CD14-positive monocyte (primary cell): Measurements from ENCODE around the gene TULP3. TPM values are rescaled to one million over a fixed set of nuclear protein-coding genes. Genes with fewer than 3 reads are reported as not detected.

ENCODE experiments used
- DNase-seq, 3 donors: peaks; one replicate each; pipeline ENCODE4 v3.0.0-alpha.2; 2011 to 2022
- H2AFZ ChIP-seq: 2 replicates; pipeline ENCODE4 v1.6.0; 2012; ENCODE audit warnings: mild to moderate bottlenecking, low read depth, low read length, inconsistent platforms; ENCODE audit not compliant: insufficient read depth, poor library complexity, severe bottlenecking
- H3K27ac ChIP-seq, 2 donors: 1 replicate in 1 of 2; 2 replicates in 1 of 2; pipeline ENCODE4 v1.5.1; 2012 to 2013; ENCODE audit warnings: low read length in 2 of 2, control low read depth in 1 of 2, inconsistent platforms in 1 of 2, low read depth in 1 of 2, mild to moderate bottlenecking in 1 of 2
- H3K27me3 ChIP-seq, 2 donors: one replicate each; pipeline versions ENCODE4 v1.6.0 to v1.6.1; 2011 to 2013; ENCODE audit warnings: low read length in 2 of 2; ENCODE audit not compliant: control insufficient read depth in 2 of 2, insufficient read depth in 2 of 2
- H3K36me3 ChIP-seq, 2 donors: replicated peaks in 1 of 2; 1 replicate in 1 of 2; 2 replicates in 1 of 2; pipeline versions ENCODE4 v1.5.1 to v1.6.1; 2012 to 2013; ENCODE audit warnings: low read length in 2 of 2, control low read depth in 1 of 2, inconsistent platforms in 1 of 2, mild to moderate bottlenecking in 1 of 2; ENCODE audit not compliant: insufficient read depth in 2 of 2, control insufficient read depth in 1 of 2
- H3K4me1 ChIP-seq, 2 donors: 1 replicate in 1 of 2; 2 replicates in 1 of 2; pipeline versions ENCODE4 v1.5.1 to v1.6.1; 2012 to 2013; ENCODE audit warnings: low read length in 2 of 2, control low read depth in 1 of 2, inconsistent platforms in 1 of 2, mild to moderate bottlenecking in 1 of 2, moderate library complexity in 1 of 2; ENCODE audit not compliant: insufficient read depth in 2 of 2, control insufficient read depth in 1 of 2
- H3K4me2 ChIP-seq: replicated peaks from 2 replicates; pipeline ENCODE3; 2012; ENCODE audit warnings: low read length, moderate library complexity, mild to moderate bottlenecking; ENCODE audit not compliant: poor library complexity, severe bottlenecking; ENCODE audit errors: extremely low read depth
- H3K4me3 ChIP-seq, 3 experiments: fragments of 200-600 bp in 1 of 3; sonication (generic) in 1 of 3; replicated peaks in 1 of 3; 1 replicate in 2 of 3; 2 replicates in 1 of 3; pipeline ENCODE4 v1.5.1; 2011 to 2013; ENCODE audit warnings: low read length in 3 of 3, mild to moderate bottlenecking in 3 of 3, control low read depth in 2 of 3, low read depth in 2 of 3, inconsistent platforms in 1 of 3, moderate library complexity in 1 of 3
- H3K79me2 ChIP-seq: 2 replicates; pipeline ENCODE4 v1.6.0; 2012; ENCODE audit warnings: mild to moderate bottlenecking, control low read depth, inconsistent platforms, low read length, moderate library complexity; ENCODE audit not compliant: insufficient read depth
- H3K9ac ChIP-seq: 2 replicates; pipeline ENCODE4 v1.6.0; 2017; ENCODE audit warnings: low read length, mild to moderate bottlenecking; ENCODE audit not compliant: insufficient read depth, poor library complexity, severe bottlenecking
- H3K9me3 ChIP-seq, 2 donors: replicated peaks in 1 of 2; 1 replicate in 1 of 2; 2 replicates in 1 of 2; pipeline versions ENCODE4 v1.5.1 to v1.6.1; 2012 to 2013; ENCODE audit warnings: low read length in 2 of 2, control low read depth in 1 of 2; ENCODE audit not compliant: control insufficient read depth in 1 of 2, insufficient read depth in 1 of 2
- H4K20me1 ChIP-seq: 2 replicates; pipeline ENCODE4 v1.6.0; 2012; ENCODE audit warnings: mild to moderate bottlenecking, low read length, control low read depth, moderate library complexity; ENCODE audit not compliant: insufficient read depth
- H3K27ac Mint-ChIP-seq, 7 donors: one replicate each; pipeline ENCODE4 v1.8.0; 2020; ENCODE audit warnings: mild to moderate bottlenecking in 7 of 7, mixed read lengths in 7 of 7, moderate library complexity in 6 of 7, inconsistent platforms in 2 of 7
- H3K27me3 Mint-ChIP-seq, 3 donors: one replicate each; pipeline ENCODE4 v1.8.0; 2021 to 2022; ENCODE audit warnings: low read depth in 3 of 3, mild to moderate bottlenecking in 3 of 3, mixed read lengths in 3 of 3, moderate library complexity in 3 of 3, inconsistent platforms in 1 of 3
- H3K36me3 Mint-ChIP-seq, 2 donors: one replicate each; pipeline ENCODE4 v1.8.0; 2020; ENCODE audit warnings: mixed read lengths in 2 of 2, inconsistent platforms in 1 of 2, mild to moderate bottlenecking in 1 of 2
- H3K4me1 Mint-ChIP-seq: one replicate; pipeline ENCODE4 v1.8.0; 2020; ENCODE audit warnings: mild to moderate bottlenecking, mixed read lengths
- H3K4me3 Mint-ChIP-seq, 2 donors: one replicate each; pipeline ENCODE4 v1.8.0; 2020; ENCODE audit warnings: mild to moderate bottlenecking in 2 of 2, mixed read lengths in 2 of 2, moderate library complexity in 1 of 2
- H3K9me3 Mint-ChIP-seq, 7 donors: one replicate each; pipeline ENCODE4 v1.8.0; 2020 to 2022; ENCODE audit warnings: mixed read lengths in 7 of 7, mild to moderate bottlenecking in 6 of 7, moderate library complexity in 6 of 7, inconsistent platforms in 2 of 7
- WGBS: methylation state at CpG from one replicate; pipeline ENCODE4 v1.1.5; 2013; ENCODE audit warnings: missing lambda C conversion rate; ENCODE audit not compliant: insufficient coverage; 5-methylcytosine and 5-hydroxymethylcytosine counted together
- intact Hi-C, 2 donors: fragments of 100-400 bp; cut with micrococcal nuclease; formaldehyde crosslinking; loops; one replicate each; pipeline versions ENCODE4 v1.15.0 to v1.15.1; 2023
- polyA plus RNA-seq, 3 donors: library from polyadenylated mRNA; depleted of rRNA in 1 of 3; unstranded in 2 of 3; stranded (reverse) in 1 of 3; fragments of 300-500 nt in 2 of 3; fragments of >200 nt in 1 of 3; fragmentation: Illumina TruSeq in 2 of 3; gene quantifications; 1 replicate in 2 of 3; 2 replicates in 1 of 3; pipeline ENCODE4 v1.2.3, GENCODE V29; 2012 to 2021
- TF ChIP-seq, protein P1 (sequence below): fragments of 200-600 bp; IDR thresholded peaks from one replicate; pipeline ENCODE4 v1.8.0; 2022; ENCODE audit warnings: antibody characterized with exemption, mild to moderate bottlenecking

Gene TULP3
- polyA plus RNA-seq, 3 donors = 1.7 to 3.6 (median 2.3) TPM

DNA sequence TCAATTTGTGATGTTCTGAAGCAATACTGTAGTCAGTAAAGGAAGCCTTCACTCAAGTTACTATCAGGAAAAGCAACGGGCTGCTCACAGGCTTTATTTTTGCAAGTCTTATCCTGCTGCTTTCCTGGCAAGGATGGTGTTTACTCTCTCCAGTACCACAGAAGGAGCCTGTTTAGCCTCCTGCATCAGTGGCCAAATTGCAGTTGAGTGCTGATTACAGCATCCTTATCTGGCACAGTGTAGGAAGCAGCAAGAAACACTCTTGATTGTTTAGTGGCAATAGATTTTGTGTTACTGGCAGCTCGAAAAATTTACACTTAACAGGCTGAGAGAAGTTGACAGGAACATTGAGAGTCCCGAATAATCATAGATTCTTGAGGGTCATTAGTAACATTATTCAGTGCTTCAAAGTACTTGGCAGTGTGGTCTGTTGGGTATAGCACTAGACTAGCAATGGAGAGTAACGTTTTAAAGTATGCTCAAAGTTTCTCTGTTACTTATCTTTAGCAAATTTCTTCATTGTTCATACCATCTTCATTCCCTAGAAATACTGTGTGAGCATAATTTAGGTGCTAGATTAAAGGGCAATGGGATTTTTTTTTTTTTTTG lies 11.7 kb downstream of the TULP3 start:
- intact Hi-C loops = no loop called here
- H3K9me3 ChIP-seq = no peaks in the 10 kb centered on the region
- Mint-ChIP-seq H3K9me3 (no peaks in the 10 kb centered on the region), H3K27ac (no peak overlapping the region), H3K36me3 (no peaks in the 10 kb centered on the region), H3K4me1 (no peaks in the 10 kb centered on the region), H3K4me3 (no peak overlapping the region), H3K27me3 (peaks cover 0 to 2% (median 2%) of the 10 kb centered on the region in 3 donors)
- H3K4me3 ChIP-seq = no peak overlapping the region
- no peak overlapping the region for H3K27ac ChIP-seq
- no peak for DNase-seq
- H3K79me2 ChIP-seq = no peaks in the 10 kb centered on the region
- no peaks in the 10 kb centered on the region for H3K4me1 ChIP-seq
- WGBS = 87% methylated on average over 3 of the region's 4 CpGs
- TF ChIP-seq, protein P1, sequence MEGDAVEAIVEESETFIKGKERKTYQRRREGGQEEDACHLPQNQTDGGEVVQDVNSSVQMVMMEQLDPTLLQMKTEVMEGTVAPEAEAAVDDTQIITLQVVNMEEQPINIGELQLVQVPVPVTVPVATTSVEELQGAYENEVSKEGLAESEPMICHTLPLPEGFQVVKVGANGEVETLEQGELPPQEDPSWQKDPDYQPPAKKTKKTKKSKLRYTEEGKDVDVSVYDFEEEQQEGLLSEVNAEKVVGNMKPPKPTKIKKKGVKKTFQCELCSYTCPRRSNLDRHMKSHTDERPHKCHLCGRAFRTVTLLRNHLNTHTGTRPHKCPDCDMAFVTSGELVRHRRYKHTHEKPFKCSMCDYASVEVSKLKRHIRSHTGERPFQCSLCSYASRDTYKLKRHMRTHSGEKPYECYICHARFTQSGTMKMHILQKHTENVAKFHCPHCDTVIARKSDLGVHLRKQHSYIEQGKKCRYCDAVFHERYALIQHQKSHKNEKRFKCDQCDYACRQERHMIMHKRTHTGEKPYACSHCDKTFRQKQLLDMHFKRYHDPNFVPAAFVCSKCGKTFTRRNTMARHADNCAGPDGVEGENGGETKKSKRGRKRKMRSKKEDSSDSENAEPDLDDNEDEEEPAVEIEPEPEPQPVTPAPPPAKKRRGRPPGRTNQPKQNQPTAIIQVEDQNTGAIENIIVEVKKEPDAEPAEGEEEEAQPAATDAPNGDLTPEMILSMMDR = no peak
- H2AFZ ChIP-seq = no peak overlapping the region
- H3K36me3 ChIP-seq = no peaks in the 10 kb centered on the region
- H3K4me2 ChIP-seq = no peak overlapping the region
- no peaks in the 10 kb centered on the region for H4K20me1 ChIP-seq
- no peak overlapping the region for H3K9ac ChIP-seq
- no peaks in the 10 kb centered on the region for H3K27me3 ChIP-seq

DNA sequence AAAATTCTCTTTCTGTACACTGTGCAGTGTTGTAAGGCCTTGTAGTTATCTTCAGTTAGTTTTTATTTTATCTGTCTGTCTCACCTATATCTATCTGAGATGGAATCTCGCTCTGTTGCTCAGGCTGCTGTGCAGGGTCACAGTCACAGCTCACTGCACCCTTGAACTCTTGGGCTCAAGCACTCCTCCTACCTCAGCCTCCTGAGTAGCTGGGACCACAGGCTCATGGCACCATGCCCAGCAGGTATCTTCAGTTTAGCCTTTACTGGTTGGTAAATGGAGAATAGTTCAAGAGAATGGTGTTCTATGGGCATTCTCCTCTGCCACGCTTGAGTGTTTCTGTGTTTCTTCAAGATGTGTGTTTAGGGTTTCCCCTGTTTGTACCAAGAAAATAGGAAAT lies 13.6 kb downstream of the TULP3 start:
- no peak for DNase-seq

More for the DNA sequence above, 13.6 kb downstream of the TULP3 start:
- no peaks in the 10 kb centered on the region for H3K9me3 Mint-ChIP-seq
- no peak overlapping the region for H3K4me3 ChIP-seq
- no peak overlapping the region for H3K27ac ChIP-seq
- H3K79me2 ChIP-seq = no peaks in the 10 kb centered on the region
- no peaks in the 10 kb centered on the region for H4K20me1 ChIP-seq
- no peak overlapping the region for H3K4me2 ChIP-seq
- TF ChIP-seq, protein P1 = no peak
- H3K4me1 Mint-ChIP-seq = no peaks in the 10 kb centered on the region
- H3K36me3 ChIP-seq = no peaks in the 10 kb centered on the region
- intact Hi-C loops = no loop called here
- peaks cover 2% of the 10 kb centered on the region in 3 donors for H3K27me3 Mint-ChIP-seq
- no peak overlapping the region for H2AFZ ChIP-seq
- no peaks in the 10 kb centered on the region for H3K36me3 Mint-ChIP-seq
- H3K4me3 Mint-ChIP-seq = no peak overlapping the region
- WGBS = no CpG with 5 or more reads among the region's 2 CpGs
- H3K9ac ChIP-seq = no peak overlapping the region
- H3K27ac Mint-ChIP-seq = no peak overlapping the region
- no peaks in the 10 kb centered on the region for H3K4me1 ChIP-seq
- no peaks in the 10 kb centered on the region for H3K9me3 ChIP-seq
- H3K27me3 ChIP-seq = no peaks in the 10 kb centered on the region
